Measurements from ENCODE around the gene RWDD4. TPM values are rescaled to one million over a fixed set of nuclear protein-coding genes. Genes with fewer than 3 reads are reported as not detected.

Gene RWDD4
- total RNA-seq = 38.6 TPM

DNA sequence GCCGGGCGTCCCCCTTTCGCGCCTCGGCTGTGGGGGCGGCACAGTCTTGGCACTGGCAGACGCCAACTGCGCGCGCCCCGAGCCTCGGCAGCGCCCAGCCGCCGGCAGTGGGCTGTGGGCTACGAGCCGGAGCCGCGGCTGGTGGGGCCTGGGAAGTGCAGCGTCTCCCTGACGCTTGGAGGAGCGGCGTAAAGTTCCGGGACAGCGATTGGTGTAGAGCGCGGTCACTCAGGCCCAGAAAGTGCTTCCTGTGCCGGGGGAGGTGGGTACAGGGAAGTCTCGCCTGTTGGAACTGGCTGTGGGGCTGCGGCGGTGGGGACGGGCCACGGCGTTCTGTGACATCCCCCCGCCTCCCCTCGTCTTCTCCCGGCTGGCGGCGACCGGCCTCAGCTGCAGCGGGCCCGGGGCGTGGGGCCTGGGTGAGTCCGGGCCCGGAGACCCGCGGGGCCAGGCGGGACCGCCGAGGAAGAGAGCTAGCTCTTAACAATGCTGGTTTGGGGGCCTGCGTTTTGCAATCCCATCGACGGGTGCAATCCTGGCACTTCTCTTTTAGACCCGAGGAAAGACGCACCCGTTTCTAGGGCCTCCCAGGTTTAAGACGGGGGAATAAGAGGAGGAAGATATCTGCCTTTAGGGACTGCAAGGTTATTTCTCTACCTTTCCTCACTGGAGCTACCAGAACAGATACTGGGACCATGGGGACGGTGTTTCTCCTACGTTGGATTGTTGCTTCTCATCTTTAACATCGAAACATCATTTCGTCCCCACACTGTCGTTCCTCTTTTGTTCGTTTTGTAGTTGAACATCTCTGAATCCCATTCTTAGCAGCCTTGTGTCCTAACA is at the start of gene RWDD4, which contains the start of gene TRAPPC11:
TSS of gene RWDD4 (minus strand) at position 157 of the 843 bp plus-strand sequence. CDS start 233 bp downstream, outside the sequence.
TSS of gene TRAPPC11 (plus strand) at position 265 of the 843 bp plus-strand sequence. CDS start 4,575 bp downstream, outside the sequence.
- peak within 1 kb of the TSS; percentile 71 to 98 for H3K4me3 ChIP-seq
- H3K27me3 ChIP-seq = no peaks in the 10 kb centered on the region
- H3K4me1 ChIP-seq = peaks cover 3 to 14% of the 10 kb centered on the region in 2 donors
- TF ChIP-seq, protein P1, sequence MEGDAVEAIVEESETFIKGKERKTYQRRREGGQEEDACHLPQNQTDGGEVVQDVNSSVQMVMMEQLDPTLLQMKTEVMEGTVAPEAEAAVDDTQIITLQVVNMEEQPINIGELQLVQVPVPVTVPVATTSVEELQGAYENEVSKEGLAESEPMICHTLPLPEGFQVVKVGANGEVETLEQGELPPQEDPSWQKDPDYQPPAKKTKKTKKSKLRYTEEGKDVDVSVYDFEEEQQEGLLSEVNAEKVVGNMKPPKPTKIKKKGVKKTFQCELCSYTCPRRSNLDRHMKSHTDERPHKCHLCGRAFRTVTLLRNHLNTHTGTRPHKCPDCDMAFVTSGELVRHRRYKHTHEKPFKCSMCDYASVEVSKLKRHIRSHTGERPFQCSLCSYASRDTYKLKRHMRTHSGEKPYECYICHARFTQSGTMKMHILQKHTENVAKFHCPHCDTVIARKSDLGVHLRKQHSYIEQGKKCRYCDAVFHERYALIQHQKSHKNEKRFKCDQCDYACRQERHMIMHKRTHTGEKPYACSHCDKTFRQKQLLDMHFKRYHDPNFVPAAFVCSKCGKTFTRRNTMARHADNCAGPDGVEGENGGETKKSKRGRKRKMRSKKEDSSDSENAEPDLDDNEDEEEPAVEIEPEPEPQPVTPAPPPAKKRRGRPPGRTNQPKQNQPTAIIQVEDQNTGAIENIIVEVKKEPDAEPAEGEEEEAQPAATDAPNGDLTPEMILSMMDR (IDR thresholded peaks at IDR 0.05) = peak; percentile 38 to 45 (median 45)
- H3K27ac ChIP-seq = peak within 1 kb of the TSS; percentile 89 to 90
- intact Hi-C loops (cut with DNase I) = loop anchor here (1.0 to 2.0 kb wide), 5 partner anchors 20 to 560 kb away; partner anchors contain the start of genes CDKN2AIP and WWC2
- no peaks in the 10 kb centered on the region for H3K9me3 ChIP-seq
- DNase-seq (ENCODE audit: low spot score in 2 of 2) = peak; percentile 91 to 98
- H3K36me3 ChIP-seq = no peaks in the 10 kb centered on the region

- TF ChIP-seq, protein P1 (IDR thresholded peaks at IDR 0.05) = no peak
- Histone ChIP-seq H3K4me3 (no peak overlapping the region), H3K27me3 (no peaks in the 10 kb centered on the region), H3K4me1 (no peaks in the 10 kb centered on the region), H3K27ac (no peak overlapping the region), H3K9me3 (no peaks in the 10 kb centered on the region), H3K36me3 (peaks cover 73 to 90% of the 10 kb centered on the region in 2 donors)
- DNase-seq (ENCODE audit: low spot score in 2 of 2) = no peak
- intact Hi-C loops (cut with DNase I) = no loop called here
Observed at GRCh38 chr4:183702492-183702891, 43.5 kb upstream of the RWDD4 start.

DNA sequence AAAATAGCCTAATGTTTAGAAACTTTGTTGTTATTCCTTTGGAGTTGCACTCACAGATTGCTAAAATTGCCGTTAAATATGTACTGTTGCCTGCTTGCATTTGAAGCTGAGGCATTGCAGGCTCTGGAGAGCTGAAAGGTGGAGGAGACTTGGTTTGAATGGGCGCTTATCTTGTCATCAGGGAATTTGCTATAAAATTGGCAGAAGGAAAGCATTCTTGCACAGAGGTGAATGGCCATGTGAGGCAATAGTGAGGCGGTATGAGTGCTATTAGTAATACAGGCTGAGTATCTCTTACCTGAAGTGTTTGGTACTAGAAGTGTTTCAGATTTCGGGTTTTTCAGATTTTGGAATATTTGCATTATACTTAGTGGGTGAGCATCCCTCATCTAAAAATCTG is 41.4 kb upstream of the RWDD4 start:
- Histone ChIP-seq H3K27me3 (no peaks in the 10 kb centered on the region), H3K27ac (no peak overlapping the region), H3K36me3 (peaks cover 66 to 95% of the 10 kb centered on the region in 2 donors), H3K9me3 (no peaks in the 10 kb centered on the region), H3K4me1 (no peaks in the 10 kb centered on the region), H3K4me3 (no peak overlapping the region)
- TF ChIP-seq, protein P1 (IDR thresholded peaks at IDR 0.05) = no peak
- no peak for DNase-seq (ENCODE audit: low spot score in 2 of 2)
- intact Hi-C loops (cut with DNase I) = no loop called here

DNA sequence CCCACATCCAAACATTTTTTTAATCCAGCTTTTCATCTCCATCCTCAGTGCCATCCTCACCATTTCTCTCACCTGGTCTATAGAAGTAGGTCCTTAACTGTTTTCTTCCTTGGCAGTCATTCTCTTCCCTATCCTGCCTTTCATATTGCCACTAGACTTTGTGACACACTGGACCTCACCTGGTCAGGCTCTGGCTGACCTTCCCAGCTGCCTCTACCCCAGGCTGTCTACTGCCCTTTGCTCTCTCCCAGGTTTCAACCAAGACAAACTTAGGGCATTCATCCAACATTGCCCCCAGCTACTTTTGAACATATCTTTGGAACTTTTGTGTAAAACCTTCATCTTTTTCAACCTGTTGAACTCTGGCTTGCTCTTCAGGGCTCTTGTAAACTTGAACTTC is 39.9 kb upstream of the RWDD4 start:
- H3K4me3 ChIP-seq = no peak overlapping the region
- TF ChIP-seq, protein P1 (IDR thresholded peaks at IDR 0.05) = no peak
- H3K9me3 ChIP-seq = no peaks in the 10 kb centered on the region
- H3K27ac ChIP-seq = no peak overlapping the region
- H3K27me3 ChIP-seq = no peaks in the 10 kb centered on the region
- peaks cover 68 to 97% of the 10 kb centered on the region in 2 donors for H3K36me3 ChIP-seq
- no peak for DNase-seq (ENCODE audit: low spot score in 2 of 2)
- intact Hi-C loops (cut with DNase I) = no loop called here
- no peaks in the 10 kb centered on the region for H3K4me1 ChIP-seq

- Histone ChIP-seq H3K36me3 (peaks cover 46 to 90% of the 10 kb centered on the region in 2 donors), H3K9me3 (no peaks in the 10 kb centered on the region), H3K27me3 (no peaks in the 10 kb centered on the region), H3K4me1 (no peaks in the 10 kb centered on the region), H3K4me3 (no peak overlapping the region), H3K27ac (no peak overlapping the region)
- TF ChIP-seq, protein P1 (IDR thresholded peaks at IDR 0.05) = no peak
- intact Hi-C loops (cut with DNase I) = no loop called here
- no peak for DNase-seq (ENCODE audit: low spot score in 2 of 2)
Observed at GRCh38 chr4:183691897-183692296, 32.9 kb upstream of the RWDD4 start.
